Measurements from ENCODE around the gene MCEMP1. TPM values are rescaled to one million over a fixed set of nuclear protein-coding genes. Genes with fewer than 3 reads are reported as not detected.

Gene MCEMP1
- total and polyA plus RNA-seq, 7 donors, result 0.36 to 2.8 (median 0.50) TPM; not detected in 1

DNA sequence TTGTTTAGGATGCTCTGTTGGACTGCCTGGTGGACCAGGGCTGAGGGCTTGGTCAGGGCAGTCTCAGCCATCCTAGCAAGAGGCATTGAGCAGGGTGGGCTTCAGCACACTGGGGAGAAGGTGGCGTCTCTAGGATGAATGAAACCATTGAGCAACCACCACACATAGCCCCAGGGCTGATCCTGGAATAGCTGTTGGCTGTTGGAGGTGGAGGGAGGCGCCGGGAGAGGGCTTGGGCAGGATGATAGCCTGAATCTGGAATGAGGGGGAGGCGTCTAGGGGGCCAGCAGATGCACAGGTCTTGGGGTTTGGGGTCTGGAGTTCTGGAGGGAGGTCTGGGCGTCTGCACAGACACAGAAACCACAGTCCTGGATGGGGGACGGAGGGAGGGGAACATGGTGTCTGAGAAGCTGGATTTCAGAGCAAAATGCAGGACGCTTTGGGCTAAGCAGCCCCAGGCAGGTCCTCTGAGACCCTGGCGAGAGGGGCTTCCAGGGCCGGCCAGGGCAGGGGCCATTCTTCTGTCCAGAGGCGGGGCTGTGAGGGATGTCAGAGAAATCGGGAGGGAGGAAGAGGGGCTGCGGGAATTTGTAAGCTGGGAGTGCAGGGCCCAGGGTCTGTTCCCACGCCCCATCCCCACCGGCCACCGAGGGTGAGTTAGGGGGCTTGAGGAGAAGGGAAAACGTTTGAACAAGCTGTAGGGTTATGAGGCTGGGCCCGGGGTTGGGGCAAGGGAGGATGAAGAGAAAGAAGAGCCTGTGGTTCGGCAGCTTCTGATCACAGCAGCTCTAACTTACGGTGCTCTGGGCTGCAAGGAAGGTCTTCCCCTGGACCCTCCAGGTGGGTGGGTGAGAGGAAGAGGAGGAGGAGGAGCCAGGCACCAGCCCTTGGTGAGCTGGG is 8.9 kb downstream of the MCEMP1 start:
- WGBS, 2 donors, result 59 to 70% methylated on average over 19 of the region's 19 CpGs
- H3K4me1 ChIP-seq, result peaks cover 0 to 17% (median 12%) of the 10 kb centered on the region in 4 donors
- no peak overlapping the region for H3K4me3 ChIP-seq
- intact Hi-C loops (cut with DNase I), result no loop called here
- peaks cover 0 to 19% (median 0%) of the 10 kb centered on the region in 3 donors for H3K27me3 ChIP-seq
- no peak for DNase-seq
- TF ChIP-seq POLR2A (IDR thresholded peaks at IDR 0.05) (no peak), EP300 (IDR thresholded peaks at IDR 0.05) (no peak), POLR2AphosphoS5 (IDR thresholded peaks at IDR 0.05) (no peak), CTCF (IDR thresholded peaks at IDR 0.05) (no peak)
- H3K27ac ChIP-seq, result no peak overlapping the region
- H3K36me3 ChIP-seq, result peaks cover 0 to 25% (median 19%) of the 10 kb centered on the region in 4 donors
- H3K9me3 ChIP-seq, result no peaks in the 10 kb centered on the region

GRCh38 chr19:7687177-7687576 is 10.3 kb downstream of the MCEMP1 start:
- peaks cover 0 to 25% (median 0%) of the 10 kb centered on the region in 3 donors for H3K27me3 ChIP-seq
- peaks cover 0 to 4% (median 4%) of the 10 kb centered on the region in 4 donors for H3K4me1 ChIP-seq
- no peak for DNase-seq
- no peak overlapping the region for H3K27ac ChIP-seq
- H3K36me3 ChIP-seq, result peaks cover 0 to 24% (median 19%) of the 10 kb centered on the region in 4 donors
- H3K9me3 ChIP-seq, result no peaks in the 10 kb centered on the region
- H3K4me3 ChIP-seq, result no peak overlapping the region
- intact Hi-C loops (cut with DNase I), result no loop called here
- 89 to 91% methylated on average over 12 of the region's 12 CpGs for WGBS, 2 donors
- TF ChIP-seq POLR2A (IDR thresholded peaks at IDR 0.05), result no peak
- TF ChIP-seq CTCF (IDR thresholded peaks at IDR 0.05), result no peak
- TF ChIP-seq EP300 (IDR thresholded peaks at IDR 0.05), result no peak
- TF ChIP-seq POLR2AphosphoS5 (IDR thresholded peaks at IDR 0.05), result no peak

DNA sequence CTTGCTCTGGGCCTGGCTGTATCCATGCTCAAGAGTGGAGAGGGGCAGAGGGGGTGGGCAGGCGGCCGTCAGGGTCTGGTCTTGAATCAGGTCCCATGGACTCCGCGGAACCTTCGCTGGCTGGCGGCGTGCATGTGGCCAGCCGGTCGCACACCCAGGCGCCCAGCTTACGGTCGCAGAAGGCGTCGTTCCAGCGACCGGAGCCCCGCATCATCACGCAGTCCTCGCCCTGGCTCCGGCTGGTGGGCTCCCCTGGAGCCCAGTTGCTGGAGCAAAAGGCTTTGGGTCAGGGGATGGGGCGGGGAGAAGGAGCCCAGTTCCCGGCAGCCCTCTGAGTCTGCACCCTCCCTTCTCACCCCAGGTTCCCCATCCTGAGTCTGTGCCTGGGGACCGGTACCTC is 12.3 kb downstream of the MCEMP1 start:
- TF ChIP-seq POLR2AphosphoS5 (IDR thresholded peaks at IDR 0.05) (no peak), CTCF (IDR thresholded peaks at IDR 0.05) (no peak), EP300 (IDR thresholded peaks at IDR 0.05) (no peak), POLR2A (IDR thresholded peaks at IDR 0.05) (no peak)
- 36 to 47% methylated on average over 23 of the region's 23 CpGs for WGBS, 2 donors
- H3K27me3 ChIP-seq, result peaks cover 0 to 25% (median 0%) of the 10 kb centered on the region in 3 donors
- no peak for DNase-seq
- no peak overlapping the region for H3K27ac ChIP-seq
- H3K4me3 ChIP-seq, result no peak overlapping the region
- intact Hi-C loops (cut with DNase I), result no loop called here
- no peaks in the 10 kb centered on the region for H3K4me1 ChIP-seq
- H3K9me3 ChIP-seq, result no peaks in the 10 kb centered on the region
- H3K36me3 ChIP-seq, result peaks cover 0 to 5% (median under 1%) of the 10 kb centered on the region in 4 donors

DNA sequence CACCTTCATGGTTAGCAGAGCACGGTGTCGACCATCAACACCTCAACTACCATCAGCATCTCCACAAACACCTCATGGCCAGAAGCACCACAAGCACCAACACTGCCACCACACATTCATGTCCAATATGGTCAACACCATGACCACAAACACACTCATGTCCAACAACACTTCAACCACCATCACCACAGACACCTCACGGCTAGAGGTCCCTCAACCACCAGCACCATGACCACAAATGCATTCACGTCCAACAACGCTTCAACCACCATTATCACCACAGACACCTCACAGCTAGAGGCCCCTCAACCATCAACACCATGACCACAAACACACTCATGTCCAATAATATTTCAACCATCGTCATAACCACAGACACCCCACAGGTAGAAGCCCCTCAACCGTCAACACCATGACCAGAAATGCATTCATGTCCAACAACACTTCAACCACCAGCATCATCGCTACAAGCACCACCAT is 13.9 kb downstream of the MCEMP1 start:
- intact Hi-C loops (cut with DNase I), result no loop called here
- no peak overlapping the region for H3K4me3 ChIP-seq
- no peak overlapping the region for H3K27ac ChIP-seq
- DNase-seq, result no peak
- no peaks in the 10 kb centered on the region for H3K9me3 ChIP-seq
- no peaks in the 10 kb centered on the region for H3K36me3 ChIP-seq
- TF ChIP-seq POLR2A (IDR thresholded peaks at IDR 0.05) (no peak), CTCF (IDR thresholded peaks at IDR 0.05) (no peak), EP300 (IDR thresholded peaks at IDR 0.05) (no peak), POLR2AphosphoS5 (IDR thresholded peaks at IDR 0.05) (no peak)
- H3K27me3 ChIP-seq, result peaks cover 0 to 29% (median 0%) of the 10 kb centered on the region in 3 donors
- WGBS, 2 donors, result 78 to 80% methylated on average over 8 of the region's 8 CpGs
- H3K4me1 ChIP-seq, result no peaks in the 10 kb centered on the region

Data from sigmoid colon (tissue), 7 donors.